Progenitor cell of endocrine pancreas (in vitro differentiated cells): ENCODE results near the gene BMP6. TPM values are rescaled to one million over a fixed set of nuclear protein-coding genes. Genes with fewer than 3 reads are reported as not detected.
A peak's percentile ranks its signal among the peaks of the same experiment; 100 is the strongest.

Source experiments
- DNase-seq: peaks from one replicate; pipeline ENCODE4 v3.0.0; 2021; ENCODE audit warnings: low spot score; ENCODE audit not compliant: unreplicated experiment
- H3K27ac Mint-ChIP-seq: 2 replicates; pipeline ENCODE4 v1.8.0; 2021; ENCODE audit warnings: mild to moderate bottlenecking, moderate library complexity, mixed read lengths
- H3K27me3 Mint-ChIP-seq: 2 replicates; pipeline ENCODE4 v1.8.0; 2021; ENCODE audit warnings: mixed read lengths
- H3K36me3 Mint-ChIP-seq: 2 replicates; pipeline ENCODE4 v1.8.0; 2022; ENCODE audit warnings: mixed read lengths; ENCODE audit not compliant: insufficient read depth
- H3K4me1 Mint-ChIP-seq: 2 replicates; pipeline ENCODE4 v1.8.0; 2021; ENCODE audit warnings: low read depth, mixed read lengths
- H3K4me3 Mint-ChIP-seq: 2 replicates; pipeline ENCODE4 v1.8.0; 2021; ENCODE audit warnings: low read depth, mild to moderate bottlenecking, moderate library complexity, mixed read lengths
- H3K9me3 Mint-ChIP-seq: 2 replicates; pipeline ENCODE4 v1.8.0; 2021; ENCODE audit warnings: low read depth, mixed read lengths
- total RNA-seq: library from RNA; stranded (reverse); gene quantifications from 2 replicates; pipeline ENCODE4 v1.2.1, GENCODE V29; 2021
- TF ChIP-seq, protein P1 (sequence below): fragments of 200-600 bp; sonication (generic); IDR thresholded peaks from one replicate; pipeline ENCODE4 v1.5.0; 2021; ENCODE audit warnings: antibody characterized with exemption, mild to moderate bottlenecking; ENCODE audit not compliant: unreplicated experiment

Gene BMP6
- total RNA-seq, 1 donor from 2014 or later = 3.4 TPM

DNA sequence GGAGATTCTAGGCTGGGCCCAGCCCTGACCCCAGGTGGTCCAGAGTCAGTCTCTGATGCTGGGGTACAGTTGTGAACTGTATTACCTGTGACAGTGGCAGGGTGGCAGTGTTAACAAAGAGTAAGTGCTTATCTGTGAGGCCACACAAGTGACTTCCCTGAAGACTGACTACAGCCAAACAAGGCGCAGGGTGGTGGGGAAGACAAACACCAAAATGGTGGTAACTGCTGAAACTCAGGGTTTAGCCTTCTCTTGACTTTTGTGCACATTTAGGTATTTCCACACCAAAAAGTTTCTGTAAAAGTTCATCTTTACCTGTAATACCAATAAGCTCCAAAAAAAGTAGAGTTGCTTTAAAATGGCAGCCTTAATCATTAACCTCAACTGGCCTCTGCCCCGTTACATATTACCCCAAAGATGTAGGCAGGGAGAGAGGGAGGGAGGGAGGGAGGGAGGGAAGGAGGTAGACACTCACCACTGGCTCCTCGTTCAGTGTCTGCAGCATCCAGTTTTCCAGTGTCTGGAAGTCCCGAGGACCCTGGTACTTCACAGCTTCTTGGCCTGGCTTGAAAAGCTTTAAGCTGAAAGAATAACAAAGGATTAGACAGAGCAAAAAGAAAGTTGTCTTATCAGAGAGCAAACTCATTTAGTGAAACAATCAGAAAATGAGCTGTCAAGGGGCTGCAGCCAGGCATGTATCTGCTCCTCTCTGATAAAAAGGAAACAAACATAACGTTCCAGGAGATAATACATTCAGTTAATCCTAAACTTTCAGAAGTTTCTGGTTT lies 173.4 kb downstream of the BMP6 start:
- peaks cover 18% of the 10 kb centered on the region for H3K4me1 Mint-ChIP-seq
- peaks cover 43% of the 10 kb centered on the region for H3K27me3 Mint-ChIP-seq
- TF ChIP-seq, protein P1, sequence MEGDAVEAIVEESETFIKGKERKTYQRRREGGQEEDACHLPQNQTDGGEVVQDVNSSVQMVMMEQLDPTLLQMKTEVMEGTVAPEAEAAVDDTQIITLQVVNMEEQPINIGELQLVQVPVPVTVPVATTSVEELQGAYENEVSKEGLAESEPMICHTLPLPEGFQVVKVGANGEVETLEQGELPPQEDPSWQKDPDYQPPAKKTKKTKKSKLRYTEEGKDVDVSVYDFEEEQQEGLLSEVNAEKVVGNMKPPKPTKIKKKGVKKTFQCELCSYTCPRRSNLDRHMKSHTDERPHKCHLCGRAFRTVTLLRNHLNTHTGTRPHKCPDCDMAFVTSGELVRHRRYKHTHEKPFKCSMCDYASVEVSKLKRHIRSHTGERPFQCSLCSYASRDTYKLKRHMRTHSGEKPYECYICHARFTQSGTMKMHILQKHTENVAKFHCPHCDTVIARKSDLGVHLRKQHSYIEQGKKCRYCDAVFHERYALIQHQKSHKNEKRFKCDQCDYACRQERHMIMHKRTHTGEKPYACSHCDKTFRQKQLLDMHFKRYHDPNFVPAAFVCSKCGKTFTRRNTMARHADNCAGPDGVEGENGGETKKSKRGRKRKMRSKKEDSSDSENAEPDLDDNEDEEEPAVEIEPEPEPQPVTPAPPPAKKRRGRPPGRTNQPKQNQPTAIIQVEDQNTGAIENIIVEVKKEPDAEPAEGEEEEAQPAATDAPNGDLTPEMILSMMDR = peak; percentile 35
- H3K4me3 Mint-ChIP-seq = peak overlapping the region; percentile 40
- no peaks in the 10 kb centered on the region for H3K9me3 Mint-ChIP-seq
- peaks cover 56% of the 10 kb centered on the region for H3K36me3 Mint-ChIP-seq
- peak overlapping the region; percentile 83 for H3K27ac Mint-ChIP-seq
- no peak for DNase-seq

DNA sequence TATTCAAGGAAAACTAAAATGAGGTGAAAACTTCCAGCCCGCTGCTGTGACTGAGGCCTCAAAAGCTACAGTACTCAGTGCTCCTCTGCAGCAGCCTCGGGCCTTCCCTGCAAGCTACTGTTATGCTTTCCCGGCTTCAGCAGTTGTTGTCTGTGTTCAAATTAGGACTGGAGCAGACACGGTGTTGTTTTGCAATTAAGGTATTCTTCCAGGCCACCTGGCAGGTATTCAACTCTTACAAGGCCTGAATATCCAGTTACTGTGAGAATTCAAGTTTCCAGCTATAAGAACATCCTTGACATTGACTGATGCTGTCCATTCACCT lies 174.0 kb downstream of the BMP6 start:
- no peak for DNase-seq
- TF ChIP-seq, protein P1 = no peak
- no peaks in the 10 kb centered on the region for H3K9me3 Mint-ChIP-seq
- peaks cover 49% of the 10 kb centered on the region for H3K27me3 Mint-ChIP-seq
- peaks cover 60% of the 10 kb centered on the region for H3K36me3 Mint-ChIP-seq
- peaks cover 18% of the 10 kb centered on the region for H3K4me1 Mint-ChIP-seq
- H3K27ac Mint-ChIP-seq = no peak overlapping the region
- no peak overlapping the region for H3K4me3 Mint-ChIP-seq

DNA sequence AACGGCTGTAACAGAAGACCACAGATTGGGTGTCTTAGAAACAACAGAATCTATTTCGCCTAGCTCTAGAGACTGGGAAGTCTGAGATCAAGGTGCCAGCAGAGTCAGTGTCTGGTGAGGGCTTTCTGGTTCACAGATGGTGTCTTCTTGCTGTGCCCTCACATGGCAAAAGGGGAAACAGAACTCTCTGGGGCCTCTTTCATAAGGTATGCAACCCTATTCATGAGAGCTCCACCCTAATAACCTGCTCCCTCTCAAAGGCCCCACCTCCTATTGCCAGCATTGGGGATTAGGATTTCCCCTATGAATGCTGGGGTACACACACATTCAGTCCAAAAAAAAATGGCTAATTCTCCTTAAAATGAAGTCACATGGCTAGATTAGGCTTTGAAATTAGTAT lies 174.7 kb downstream of the BMP6 start:
- Mint-ChIP-seq H3K27me3 (peaks cover 57% of the 10 kb centered on the region), H3K4me1 (peaks cover 18% of the 10 kb centered on the region), H3K27ac (no peak overlapping the region), H3K9me3 (no peaks in the 10 kb centered on the region), H3K4me3 (no peak overlapping the region), H3K36me3 (peaks cover 60% of the 10 kb centered on the region)
- no peak for DNase-seq
- TF ChIP-seq, protein P1 = no peak

DNA sequence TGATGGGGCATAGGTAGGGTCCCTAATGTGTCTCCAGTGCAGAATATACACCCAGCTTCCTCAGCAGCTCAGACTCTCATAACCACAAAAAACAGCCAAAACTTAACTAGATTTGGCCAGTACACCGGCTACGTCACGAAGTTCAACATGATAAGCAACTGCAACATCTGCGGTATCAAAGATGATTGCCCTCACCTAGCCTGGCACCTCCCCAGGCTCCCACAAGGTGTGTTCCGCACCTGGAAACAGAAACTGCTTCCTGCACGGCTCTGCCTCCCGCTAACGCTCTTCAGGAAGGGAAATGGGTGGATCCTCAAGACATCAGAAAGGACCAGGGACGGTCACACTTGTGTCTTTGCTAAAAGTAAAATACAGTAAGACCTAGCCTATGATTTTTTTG lies 175.2 kb downstream of the BMP6 start:
- no peak for DNase-seq
- Mint-ChIP-seq H3K27ac (no peak overlapping the region), H3K4me1 (peaks cover 18% of the 10 kb centered on the region), H3K4me3 (no peak overlapping the region), H3K27me3 (peaks cover 55% of the 10 kb centered on the region), H3K9me3 (no peaks in the 10 kb centered on the region), H3K36me3 (peaks cover 56% of the 10 kb centered on the region)
- TF ChIP-seq, protein P1 = no peak

DNA sequence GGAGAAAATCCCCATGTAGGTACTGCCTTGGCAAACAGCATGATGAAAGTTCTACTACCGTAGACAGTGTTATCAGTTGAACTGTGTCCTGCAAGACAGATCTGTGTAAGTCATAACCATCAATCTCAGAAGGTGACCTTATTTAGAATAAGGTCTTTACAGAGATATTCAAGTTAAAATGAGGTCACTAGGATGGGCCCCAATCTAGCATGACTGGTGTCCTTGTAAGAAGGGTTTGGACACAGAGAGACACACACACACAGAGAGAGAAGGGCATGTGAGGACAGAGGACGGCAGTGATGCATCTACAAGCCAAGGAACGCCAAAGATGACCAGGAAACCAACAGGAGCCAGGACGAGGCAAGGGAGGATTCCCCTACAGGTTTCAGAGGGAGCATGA lies 175.9 kb downstream of the BMP6 start:
- peaks cover 18% of the 10 kb centered on the region for H3K4me1 Mint-ChIP-seq
- H3K27ac Mint-ChIP-seq = no peak overlapping the region
- no peak overlapping the region for H3K4me3 Mint-ChIP-seq
- no peak for DNase-seq
- TF ChIP-seq, protein P1 = no peak
- H3K9me3 Mint-ChIP-seq = no peaks in the 10 kb centered on the region
- H3K36me3 Mint-ChIP-seq = peaks cover 52% of the 10 kb centered on the region
- peaks cover 55% of the 10 kb centered on the region for H3K27me3 Mint-ChIP-seq
